Heart left ventricle (tissue), 13 donors: Measurements from ENCODE around the gene SCAMP5.

Experiments
- CTCF ChIP-seq, 12 donors: fragments of 200-600 bp; sonication (generic) in 4 of 12; IDR thresholded peaks; one replicate each; pipeline versions ENCODE4 v1.5.0 to v1.8.0; 2018 to 2022; ENCODE audit warnings: antibody characterized with exemption in 12 of 12, mild to moderate bottlenecking in 5 of 12
- POLR2A ChIP-seq, 2 donors: fragments of 450-650 bp; IDR thresholded peaks; one replicate each; pipeline ENCODE4 v1.6.1; 2017; ENCODE audit warnings: antibody characterized with exemption in 2 of 2, mild to moderate bottlenecking in 2 of 2, moderate library complexity in 2 of 2
- donor health status: ischemic (EF 13 %, LVEDD 7.1; RV severe dilation, severe dysfunction).
- donor health status: DM: no; HTN: yes; CAD: no.
- donor health status: DM: no; HTN: no; CAD: no.
- donor health status: ischemic (EF 25% LVEDD 6.9; RV normal size, moderate dysfunction).
- donor health status: ischemic (EF 25% LVEDD 5.7; RV mildly dilated, moderate dysfunction).
- donor health status: ischemic (EF 35%, LVEDD 5.7; RV mildly dilated, moderate dysfunction).
- donor health status: nonischemic (EF 11% LVEDD 7.7; RV severe dilation, severe dysfunction).
- donor health status: DM: yes; HTN: yes; CAD: no.
- donor health status: PGD.
- donor health status: ischemic (EF 29% LVEDD 5.4; RV normal size, mild dysfunction).
- donor health status: nonischemic (EF 23%, LVEDD 6.1; RV moderate dilation, normal function).

- TF ChIP-seq CTCF (IDR thresholded peaks at IDR 0.05) (no peak), POLR2A (IDR thresholded peaks at IDR 0.05) (no peak)
Measured at GRCh38 chr15:75034615-75035014, 39.3 kb downstream of the SCAMP5 start.
